GM21367 (cell line): Measurements from ENCODE around the gene SFXN5.

Experiments
- ATAC-seq: cut with Tn5 transposase; IDR thresholded peaks from one replicate; pipeline ENCODE4 v1.9.1; 2021; ENCODE audit not compliant: unreplicated experiment

Gene SFXN5

DNA sequence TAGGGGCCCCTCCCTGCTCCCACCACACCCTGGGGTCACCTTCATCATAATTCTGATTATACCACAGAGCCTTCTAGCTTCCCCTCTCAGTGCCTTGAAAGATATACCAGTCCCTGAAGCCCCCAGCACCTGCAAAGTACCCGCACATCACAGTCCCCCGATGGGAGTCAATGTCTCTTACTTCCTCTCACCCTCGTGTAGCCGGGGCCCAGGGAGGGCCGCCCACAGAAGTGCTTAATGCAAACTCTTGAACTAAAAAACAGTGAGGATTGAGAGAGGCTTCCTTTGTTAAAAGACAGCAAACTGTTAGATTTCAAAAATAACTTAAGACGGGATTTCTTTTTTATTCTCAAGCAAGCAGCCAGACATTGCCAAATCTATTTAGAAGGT is 76.5 kb downstream of the SFXN5 start:
- ATAC-seq = no peak

DNA sequence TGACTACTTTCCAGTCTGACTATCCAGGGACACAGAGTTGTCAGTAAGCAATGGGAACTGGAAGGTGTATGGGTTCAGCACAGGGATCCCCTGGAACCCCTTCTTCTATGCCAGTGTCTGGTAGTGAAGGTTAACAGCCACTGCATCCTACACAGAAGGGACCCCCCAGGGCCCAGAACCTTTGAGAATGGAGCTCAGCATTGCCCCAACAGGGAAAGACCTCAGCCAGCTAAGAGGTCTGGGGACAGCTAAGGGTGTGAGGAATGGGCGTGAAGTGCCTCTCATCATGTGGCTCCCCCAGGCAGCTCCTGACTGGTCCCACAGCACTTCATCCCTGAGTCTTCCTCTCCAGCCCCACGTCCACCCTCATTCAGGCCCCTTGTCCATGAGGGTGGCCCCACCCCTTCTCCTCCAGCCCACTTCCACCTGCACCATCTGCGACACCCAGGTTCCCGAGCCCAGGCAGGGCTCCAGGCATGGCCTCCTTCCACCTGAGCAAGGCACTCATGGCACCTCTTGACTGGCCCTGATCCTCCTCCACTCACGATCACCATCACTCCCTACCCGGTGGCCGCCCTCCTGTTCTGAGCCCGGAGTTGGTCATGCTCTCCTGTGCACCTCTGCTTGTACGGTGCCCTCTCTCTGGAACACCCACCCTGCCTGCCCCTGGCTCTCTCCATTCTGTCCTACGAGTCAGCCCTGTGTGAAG is 77.1 kb downstream of the SFXN5 start:
- ATAC-seq = no peak

DNA sequence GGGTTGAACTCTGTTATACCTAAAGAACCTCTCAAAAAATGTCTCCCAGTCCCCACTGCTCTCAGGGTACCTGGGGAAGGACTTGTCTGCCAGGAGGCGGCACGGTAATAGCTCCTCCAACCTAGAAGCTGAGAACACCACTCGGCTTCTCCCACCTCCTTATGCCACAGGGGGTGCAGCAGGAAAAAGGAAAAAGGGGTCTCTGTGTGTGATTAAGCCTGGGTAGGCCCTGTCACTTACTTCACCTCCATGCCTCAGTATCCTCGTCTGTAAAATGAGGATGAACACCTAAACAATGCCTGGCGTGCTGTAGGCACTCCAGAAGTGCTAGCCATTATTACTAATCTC is 77.6 kb downstream of the SFXN5 start:
- ATAC-seq = no peak

DNA sequence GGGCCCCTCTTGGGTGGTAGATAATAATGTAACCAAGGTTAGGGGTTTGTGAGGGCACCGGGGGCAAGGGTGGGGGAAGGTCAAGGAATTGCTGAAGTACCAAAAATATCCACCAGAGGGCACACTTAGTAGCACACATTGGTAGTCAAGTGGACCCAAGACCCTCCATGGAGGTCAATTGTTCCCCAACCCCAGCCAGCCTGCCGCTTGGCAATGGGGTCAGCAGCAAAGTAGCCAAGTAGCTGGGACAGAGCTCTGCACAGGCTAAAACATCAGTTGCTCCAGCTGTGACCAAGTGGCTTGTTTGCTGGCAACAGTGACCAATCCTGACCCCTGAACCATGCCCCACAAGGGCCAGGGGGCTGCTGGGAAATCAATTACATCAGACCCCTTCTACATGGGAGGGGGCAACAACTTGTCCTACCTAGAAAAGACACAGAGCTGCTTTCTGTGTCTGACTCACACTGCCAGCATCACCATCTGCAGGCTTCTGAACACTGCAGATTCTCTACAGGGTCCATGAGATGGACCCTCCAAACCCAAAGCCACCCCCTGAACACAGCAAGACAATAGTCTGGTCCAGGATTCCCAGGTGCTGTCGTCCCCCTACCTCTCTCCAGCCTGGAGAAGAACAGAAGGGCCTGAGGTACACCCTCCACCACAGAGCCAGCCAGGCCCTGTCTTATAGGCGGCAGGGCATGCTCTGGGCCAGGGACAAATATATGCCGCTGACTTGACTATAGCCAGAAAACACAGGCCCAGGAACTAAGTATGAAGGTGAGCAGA is 78.2 kb downstream of the SFXN5 start:
- ATAC-seq = no peak

DNA sequence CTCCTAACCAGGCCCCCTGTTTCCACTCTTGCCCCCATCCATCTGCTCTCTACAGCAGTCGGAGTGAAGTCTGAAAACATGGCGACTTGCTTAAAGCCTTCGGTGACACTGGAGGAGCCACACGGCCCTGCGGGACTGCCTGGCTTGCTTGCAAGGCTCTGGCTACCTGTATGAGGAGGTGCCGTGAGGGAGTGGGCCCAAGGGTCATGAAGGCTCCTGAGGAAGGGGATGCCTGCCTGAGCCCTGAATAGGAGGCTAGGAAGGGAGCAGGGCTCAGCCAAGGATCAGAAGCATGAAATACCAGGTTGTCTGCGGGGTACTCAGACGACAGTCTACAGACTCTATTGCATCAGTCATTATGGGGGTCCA is 78.8 kb downstream of the SFXN5 start:
- ATAC-seq = no peak

DNA sequence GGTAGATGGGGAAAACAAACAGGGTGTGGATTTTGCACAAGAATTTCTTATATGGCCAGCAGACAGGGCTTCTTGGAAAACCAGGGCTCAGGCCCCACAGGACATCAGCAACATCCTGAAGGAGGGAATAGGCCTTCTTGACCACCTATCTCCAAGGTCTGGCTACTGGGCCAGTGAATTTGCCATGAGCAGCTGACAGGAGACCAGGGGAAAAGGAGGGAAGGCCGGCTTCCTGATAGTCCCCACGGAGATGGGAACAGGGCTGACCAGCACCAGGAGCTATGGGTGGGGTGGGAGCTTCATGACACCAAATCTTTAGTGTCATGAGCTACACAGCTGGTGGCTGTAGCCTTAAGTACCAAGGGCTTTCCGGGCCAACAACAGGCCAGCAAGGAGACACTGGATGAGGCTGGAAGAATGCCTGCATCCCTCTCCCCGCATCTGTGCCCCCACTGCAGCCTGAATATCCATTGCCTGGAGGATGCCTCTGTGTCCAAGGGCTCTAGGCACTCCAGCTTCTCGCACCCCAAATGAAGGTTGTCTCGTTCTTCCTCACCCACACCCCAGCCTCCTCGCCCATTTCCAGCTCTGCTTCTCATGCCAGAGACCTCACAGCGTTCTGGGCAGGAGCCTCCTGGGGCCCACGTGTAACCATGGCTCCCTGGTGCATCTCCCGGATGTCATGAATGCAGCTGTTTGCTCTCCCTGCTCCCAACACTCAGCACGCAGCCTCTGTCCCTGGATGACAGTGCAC is 79.4 kb downstream of the SFXN5 start:
- ATAC-seq = no peak

DNA sequence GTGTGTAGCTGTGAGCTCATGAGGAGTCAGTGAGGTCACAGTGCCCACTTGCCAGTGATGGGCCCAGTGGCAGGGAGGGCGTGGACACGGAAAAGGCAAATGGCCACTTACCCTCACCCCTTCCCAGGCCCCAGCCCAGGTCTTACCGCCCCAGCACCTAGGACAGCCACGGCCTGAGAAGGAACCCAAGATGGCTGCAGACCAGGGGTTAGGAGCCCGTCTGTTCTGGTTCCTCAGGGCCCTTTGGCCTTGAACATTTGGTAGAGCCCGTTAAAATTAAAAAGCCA is 80.1 kb downstream of the SFXN5 start:
- ATAC-seq = no peak

DNA sequence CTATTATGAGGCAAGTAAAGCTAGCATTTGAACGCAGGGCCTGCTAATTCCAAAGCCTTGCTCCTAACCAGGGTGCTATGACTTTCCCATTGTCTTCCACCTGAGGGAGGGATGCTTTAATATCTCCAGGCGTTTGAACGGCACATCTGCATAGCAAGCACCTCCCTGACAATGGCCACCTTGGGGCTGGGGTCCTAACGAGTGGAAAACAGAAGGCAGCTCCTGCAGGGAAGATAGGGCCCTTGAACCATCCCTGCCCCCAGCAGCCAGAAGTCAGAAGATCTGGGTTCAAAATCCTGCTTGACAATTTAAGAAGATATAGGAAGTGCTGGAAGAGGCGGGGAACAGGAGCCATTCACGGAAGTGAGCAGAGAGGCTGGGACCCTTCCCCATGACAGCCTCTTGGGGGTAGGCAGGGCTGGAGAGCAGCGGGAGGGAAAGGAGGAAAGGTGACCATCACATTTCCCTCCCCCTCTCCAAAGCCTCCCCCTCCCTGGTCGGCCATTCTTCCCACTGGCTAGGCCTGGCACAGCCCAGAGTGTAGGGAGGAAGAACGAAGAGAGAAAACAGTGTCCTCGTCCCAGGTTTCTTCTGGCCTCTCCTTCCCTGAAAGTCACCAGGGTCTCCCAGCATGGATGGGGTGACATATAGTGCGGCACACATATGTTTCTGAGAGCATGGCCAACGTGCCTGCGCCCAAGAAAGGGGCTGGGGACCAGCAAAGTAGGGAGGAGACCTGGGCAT is 80.6 kb downstream of the SFXN5 start:
- ATAC-seq = no peak

DNA sequence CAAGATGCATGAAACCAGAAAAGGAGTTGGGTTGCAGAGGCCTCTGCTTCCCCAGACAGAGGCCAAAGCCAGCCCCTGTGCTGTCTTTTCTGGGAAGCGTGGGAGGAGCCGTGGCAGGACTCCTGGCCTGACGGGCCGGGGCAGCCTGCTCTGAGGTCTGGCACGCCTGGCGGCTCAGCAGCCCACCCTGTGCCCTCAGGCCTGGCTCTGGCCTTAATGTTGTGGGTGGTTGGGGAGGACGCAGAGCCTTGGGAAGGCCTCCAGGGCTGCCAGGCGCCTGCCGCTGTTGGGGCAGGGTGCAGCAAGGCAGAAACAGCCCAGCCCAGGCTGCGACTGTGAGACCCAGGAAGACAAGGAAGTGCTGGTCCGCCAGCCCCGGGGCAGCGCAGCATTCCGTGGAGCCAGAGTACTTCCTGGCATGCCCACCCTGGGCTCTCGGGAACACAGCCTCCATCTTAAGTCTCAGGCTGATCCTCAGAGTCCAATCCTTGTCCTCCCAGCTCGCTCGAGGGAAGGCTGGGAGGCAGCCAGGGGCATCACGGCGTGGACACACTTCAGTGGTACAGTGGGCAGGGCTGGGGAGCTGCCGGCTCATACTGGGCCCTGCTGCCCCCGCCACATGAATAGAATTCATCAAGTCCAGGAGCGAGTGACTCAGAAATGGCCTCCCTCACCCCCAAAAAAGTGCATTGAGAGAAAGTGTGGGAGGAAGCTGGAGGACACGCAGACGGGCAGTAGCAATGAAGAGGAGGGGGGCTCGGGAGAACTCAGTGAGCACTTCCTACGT is 81.5 kb downstream of the SFXN5 start:
- no peak for ATAC-seq

DNA sequence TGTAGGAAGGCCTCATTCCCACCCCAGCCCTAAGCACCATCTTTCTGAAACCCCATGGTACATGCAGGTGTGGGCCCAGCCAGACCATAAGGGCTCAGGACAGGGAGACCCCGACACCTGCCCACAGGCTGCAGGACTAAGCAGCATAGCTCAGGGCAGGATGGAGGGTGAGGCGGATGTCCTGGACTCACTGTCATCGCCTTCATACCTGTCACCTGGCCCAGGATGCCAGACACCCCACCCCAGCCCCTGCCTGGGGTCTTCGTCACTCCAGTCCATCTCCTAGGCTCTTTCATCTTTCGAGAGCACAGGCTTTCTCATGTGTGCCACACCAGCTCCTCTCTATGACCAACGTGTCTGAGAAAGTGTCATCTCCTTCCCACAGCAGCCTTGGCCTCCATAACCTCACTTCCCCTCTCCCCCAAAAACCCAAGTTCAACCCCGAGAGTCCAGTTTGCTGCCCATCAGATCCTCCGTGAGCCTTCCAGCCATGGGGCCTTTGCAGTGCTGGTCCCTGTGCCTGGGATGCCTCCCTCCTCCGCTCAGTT is 82.7 kb downstream of the SFXN5 start:
- no peak for ATAC-seq

DNA sequence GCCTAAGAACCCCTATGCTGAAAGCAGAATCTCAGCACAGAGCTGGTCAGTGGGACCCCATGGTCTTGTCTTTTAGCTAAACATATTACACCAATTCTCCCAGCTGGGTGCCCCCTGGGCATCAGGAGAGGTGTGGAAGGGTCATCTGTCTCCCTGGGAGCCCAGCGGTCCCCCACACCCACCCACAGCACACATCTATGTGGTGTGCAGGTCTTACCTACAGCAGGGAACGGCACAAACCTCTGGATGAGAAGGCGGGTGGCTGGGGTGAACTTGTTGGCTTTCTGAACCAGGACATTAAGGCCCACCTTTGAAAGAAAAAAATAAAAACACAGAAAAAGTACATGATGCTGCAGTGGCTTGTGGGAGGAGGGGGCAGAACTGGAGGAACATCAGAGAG is 83.5 kb downstream of the SFXN5 start:
- ATAC-seq = no peak

DNA sequence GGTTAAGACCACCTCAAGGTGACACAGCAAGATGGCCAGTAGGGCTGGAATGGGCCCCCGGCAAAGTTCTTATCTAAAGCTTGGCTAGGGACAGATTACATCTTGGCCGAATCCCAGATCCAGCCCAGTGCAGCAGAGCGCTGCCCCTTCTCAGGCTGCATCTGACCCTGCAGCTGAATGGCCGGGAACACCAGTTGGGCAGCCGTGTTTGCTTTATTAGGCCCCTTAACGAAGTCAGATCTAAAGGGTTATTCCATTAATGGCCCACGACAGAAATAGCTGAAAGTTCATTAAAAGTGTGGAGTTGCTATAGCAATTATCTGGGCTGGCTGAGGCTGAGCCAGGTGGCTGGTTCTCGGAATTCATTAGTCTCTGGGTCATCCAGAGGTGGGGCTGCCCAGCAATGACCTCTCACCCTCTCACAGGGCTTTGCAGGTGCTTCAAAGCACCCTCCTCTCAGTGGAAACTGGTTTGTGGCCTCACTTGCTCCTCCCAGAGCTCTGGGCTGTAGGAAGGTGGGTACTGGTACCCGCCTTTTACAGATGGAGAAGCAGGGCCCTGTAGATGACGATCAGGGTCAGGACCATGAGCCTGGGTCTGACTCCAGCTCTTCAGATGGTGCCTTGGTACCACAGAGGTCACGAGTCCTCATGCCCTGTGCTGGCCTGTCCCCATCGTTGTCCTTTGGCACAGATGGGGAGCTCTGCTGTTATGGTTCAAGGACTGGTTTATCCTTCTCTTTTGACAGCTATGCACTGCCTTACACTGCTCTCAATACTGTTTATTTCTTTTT is 85.4 kb downstream of the SFXN5 start:
- no peak for ATAC-seq

DNA sequence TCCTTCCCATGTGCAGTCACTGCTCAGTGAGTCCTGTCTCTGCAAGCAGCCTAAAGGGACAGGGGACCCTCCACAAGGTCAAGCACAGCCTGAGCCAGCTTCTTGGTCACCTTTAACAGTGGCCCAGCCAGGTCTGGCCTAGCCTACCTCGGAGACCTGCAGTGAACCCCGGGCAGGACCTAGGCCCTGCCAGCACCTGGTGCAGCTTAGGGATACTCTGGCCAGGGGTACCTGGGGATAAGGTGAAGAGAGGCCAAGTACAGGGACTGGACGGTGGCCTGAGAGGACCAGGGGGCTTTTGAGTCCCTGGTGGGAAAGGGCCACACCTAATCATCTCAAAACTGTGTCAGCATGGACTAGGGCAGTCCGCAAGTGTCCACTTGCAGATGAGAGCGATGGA is 86.4 kb downstream of the SFXN5 start:
- ATAC-seq = no peak

DNA sequence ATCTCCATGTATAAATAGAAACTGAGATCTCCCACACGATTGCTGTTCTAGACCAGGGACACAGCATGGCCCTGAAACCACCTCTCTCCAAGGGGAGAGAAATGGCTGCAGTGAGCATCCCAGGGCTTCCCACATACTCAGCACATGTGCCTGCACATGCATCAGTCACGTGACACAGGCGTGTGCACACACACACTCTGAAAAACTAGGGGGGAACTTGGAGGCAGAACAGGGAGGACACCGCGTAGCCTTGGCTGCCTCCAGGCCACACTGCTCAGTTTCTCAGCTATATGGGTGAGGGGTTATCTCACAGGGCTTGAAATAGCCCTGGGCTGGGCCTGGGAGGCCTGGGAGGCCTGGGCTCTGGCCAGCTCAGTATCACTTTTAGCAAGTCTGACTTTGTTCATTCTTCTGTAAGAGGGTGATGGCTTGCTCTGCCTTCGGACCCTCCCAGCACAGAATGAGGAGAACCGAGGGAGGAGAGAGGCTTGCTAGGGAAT is 87.3 kb downstream of the SFXN5 start:
- no peak for ATAC-seq

DNA sequence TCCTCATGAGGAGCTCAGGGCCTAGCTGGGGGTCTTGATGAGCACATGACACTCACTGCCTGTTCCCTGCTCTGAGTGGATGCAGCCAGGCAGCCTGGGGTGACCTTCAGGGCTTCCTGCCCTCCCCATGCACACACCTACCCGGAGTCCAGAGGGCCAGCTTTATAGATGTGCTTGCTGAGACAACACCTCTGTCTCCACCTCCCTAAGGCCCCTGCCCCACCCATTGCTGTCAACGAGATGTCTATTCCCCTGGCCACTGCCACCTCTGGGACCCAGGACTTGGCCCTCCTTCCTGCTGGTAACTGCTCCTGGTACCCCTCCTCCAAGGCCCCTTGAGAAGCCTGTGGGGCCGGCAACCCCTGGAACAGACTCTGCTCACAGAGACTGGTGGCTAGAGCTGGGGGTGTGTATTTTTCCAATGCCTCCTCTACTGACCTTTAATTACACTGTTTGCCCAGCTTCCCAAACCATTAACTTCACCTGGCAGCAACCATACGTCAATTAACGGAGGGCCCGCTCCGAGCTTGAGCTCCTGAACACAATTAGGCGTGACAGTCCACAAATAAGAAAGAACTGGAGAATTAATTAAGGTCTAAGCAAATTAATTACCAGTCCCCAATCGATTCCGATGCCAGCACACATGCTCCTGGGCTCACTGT is 87.9 kb downstream of the SFXN5 start:
- ATAC-seq = no peak

DNA sequence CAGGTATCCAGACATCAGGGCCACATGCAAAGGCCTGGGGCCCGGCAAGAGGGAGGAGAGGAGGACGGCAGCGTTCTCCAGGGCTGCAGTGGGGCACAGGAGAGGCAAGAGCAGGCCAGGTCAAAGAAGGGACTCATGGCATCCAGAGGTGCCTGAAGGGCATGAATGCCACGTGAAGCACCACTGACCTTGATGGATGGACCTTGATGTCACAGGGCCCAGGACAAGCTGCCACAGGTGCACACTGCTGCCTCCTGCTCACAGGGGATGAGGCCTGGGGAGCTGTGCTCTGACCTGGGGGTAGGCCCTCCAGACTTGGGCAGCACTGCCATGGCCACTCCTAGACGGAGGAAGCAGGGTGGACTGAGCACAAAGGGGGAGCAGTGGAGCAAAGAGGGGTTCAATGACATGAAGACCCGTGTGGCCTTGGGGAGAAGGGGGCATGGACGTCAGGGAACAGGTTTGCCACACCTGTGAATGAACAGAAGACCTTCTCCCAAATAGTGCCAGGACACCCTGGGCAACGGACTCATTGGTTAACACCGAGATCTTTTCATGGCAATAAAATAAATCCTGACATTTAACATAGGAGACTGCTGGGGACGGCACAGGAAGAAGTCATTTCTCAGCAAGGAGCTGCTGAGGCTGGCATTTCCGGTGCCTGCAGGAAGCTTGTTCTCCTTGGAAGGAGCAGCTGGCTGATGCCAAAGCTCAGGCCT is 88.6 kb downstream of the SFXN5 start:
- ATAC-seq = no peak

DNA sequence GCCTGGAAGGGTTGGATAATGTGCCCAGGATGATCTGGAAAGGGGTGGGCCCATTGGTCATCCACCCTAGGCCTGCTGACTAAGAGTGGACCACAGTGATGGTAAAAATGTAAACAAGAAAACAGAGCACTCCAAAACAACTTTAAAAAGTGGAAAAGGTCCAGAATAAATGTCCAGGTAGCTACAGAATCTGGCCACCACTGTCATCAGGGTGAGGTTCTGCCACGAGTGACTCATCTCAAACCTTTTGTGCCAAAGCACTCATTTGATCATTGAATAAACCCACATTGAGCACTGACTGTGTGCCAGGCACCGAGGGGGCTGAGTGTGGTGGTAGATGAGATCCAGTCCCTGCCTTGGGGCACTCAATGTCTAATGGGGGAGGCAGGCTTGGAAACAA is 89.3 kb downstream of the SFXN5 start:
- ATAC-seq = no peak

DNA sequence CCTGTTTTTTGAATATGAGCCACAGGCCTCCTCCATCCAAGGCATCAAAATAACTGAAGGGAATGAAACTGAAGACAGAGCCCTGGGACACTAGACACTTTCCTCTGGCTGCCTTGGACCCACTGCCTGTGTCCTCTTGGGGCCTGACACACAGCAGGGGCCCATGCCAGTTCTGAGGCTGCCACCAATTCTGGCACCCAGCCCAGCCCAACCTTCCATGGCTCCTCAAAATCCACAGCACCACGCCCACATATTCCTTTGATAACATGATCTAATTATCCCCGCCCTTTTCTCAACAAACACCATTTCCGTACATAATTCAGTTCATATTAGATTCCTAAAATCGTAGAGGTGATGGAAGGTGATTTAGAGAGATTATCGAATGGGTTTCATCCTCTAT is 90.0 kb downstream of the SFXN5 start:
- no peak for ATAC-seq
